GM12801 (cell line): Measurements from ENCODE around the gene ATP5F1D.

Experiments used
- TF ChIP-seq, protein P1 (sequence below): IDR thresholded peaks from one replicate; pipeline ENCODE4 v1.5.1; 2011; ENCODE audit warnings: control low read depth; ENCODE audit not compliant: insufficient read length; ENCODE audit errors: extremely low read depth

Gene ATP5F1D

GRCh38 chr19:1227304-1228054 is 14.1 kb upstream of the ATP5F1D start:
- TF ChIP-seq, protein P1, sequence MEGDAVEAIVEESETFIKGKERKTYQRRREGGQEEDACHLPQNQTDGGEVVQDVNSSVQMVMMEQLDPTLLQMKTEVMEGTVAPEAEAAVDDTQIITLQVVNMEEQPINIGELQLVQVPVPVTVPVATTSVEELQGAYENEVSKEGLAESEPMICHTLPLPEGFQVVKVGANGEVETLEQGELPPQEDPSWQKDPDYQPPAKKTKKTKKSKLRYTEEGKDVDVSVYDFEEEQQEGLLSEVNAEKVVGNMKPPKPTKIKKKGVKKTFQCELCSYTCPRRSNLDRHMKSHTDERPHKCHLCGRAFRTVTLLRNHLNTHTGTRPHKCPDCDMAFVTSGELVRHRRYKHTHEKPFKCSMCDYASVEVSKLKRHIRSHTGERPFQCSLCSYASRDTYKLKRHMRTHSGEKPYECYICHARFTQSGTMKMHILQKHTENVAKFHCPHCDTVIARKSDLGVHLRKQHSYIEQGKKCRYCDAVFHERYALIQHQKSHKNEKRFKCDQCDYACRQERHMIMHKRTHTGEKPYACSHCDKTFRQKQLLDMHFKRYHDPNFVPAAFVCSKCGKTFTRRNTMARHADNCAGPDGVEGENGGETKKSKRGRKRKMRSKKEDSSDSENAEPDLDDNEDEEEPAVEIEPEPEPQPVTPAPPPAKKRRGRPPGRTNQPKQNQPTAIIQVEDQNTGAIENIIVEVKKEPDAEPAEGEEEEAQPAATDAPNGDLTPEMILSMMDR: no peak

DNA sequence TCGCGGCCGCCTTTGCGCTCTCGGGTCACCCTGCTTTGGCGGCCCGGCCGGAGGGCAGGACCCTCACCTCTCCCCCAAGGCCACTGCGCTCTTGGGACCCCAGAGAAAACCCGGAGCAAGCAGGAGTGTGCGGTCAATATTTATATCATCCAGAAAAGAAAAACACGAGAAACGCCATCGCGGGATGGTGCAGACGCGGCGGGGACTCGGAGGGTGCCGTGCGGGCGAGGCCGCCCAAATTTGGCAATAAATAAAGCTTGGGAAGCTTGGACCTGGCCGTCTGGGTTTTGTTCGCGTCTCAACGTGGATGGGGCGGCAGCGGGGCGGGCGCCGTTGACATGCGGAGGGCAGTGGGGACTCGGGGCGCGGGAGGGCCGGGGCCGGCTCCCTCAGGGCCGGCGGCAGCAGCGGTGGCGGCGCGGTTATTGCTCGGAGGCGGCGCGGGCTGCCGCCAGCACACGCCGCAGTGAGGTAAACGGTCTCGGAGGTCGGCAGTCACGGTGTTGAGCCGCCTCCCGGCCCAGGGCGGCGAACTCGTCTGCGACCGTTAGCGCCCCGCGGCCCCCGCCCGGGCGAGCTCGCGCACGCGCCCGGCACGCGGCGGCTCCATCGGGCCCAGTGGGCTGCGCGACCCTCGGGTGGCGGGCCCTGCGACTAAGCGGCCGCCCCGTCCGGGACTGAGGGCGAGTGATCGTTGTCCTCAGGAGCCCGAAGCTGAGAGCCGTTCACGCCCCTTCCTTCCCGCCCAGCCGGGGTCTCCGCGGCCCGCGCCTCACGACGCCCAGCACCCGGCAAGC is 13.2 kb upstream of the ATP5F1D start:
- TF ChIP-seq, protein P1: no peak

DNA sequence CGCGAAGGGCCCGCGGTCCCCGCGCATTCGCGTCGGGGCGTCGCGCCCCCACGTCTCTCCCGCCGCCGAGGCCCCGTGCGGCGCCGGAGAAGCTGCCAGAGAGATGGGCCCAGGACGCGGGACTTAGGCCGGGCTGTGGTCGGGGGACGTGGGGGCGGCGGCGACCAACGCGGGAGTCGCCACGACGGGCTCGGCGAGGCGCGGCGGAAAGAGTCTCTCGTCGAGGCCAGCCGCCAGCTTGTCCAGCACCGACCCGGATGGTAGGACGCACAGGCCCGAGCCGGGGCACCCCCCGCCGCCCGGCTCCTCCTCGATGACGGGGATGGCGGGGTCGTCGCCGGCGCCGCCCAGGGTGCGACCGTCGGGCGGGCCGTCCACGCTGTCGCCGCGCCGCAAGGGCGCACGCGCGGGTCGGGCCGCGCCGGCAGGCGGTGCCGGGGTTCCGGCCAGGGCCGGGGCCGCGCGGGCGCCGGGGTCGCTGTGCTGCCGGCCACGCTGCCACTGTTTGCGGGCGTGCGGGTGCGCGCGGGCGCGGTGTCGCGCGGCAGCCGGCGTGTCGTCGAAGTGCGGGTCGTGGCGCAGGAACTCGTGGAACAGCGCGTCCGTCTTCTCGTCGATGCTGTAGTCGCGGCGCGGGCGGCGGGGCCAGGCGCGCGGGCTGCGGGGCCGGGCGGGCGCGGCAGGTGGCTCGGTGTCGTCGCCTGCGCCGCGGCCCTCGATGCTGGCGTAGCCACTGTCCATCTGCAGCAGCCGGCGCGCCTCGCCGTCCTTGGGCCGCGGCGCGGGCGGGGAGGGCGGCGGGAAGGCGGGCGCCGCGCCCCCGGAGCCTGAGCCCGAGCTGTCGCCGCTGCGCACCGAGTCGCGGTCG is 12.3 kb upstream of the ATP5F1D start:
- TF ChIP-seq, protein P1: no peak

DNA sequence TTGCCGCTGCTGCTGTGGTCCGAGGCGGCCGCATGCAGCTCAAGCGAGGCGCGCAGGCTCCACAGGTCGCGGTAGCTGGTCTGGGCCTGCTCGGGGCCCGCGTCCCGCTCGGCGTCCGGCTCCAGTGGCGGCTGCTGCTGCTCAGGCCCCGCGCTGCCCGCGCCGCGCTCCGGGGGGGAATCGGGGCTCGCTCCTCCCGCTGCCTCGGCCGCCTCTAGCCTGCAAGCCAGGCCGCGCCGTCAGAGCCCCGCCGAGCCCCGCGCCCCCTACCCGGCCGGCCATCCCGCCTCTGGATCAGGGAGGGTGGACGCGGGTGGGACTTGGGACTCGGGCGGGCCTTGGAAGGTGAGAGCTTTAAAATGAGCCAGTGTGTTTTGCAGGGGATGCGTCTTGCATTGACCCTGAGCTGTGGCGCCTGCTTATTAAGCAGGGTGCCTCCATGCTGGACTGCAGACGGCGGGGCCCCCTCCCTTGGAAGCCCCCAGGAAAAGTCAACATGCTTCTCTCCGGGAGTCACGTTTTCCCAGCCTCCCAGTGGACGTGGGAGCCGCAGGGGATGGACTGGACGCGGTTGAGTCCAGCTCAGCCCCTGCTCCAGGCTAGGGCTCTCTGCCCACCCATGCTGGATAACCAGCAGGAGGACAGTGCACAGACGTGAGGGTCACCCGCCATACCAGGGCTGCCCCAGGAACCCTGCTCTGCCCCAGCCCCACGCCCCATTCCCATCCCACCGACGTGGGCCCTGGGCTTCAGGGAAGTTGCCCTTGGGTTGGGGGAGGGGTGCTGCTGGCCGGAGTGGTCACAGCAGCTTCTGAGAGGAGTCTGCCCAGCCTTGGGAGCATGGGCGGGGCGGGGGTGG is 11.4 kb upstream of the ATP5F1D start:
- TF ChIP-seq, protein P1: no peak

DNA sequence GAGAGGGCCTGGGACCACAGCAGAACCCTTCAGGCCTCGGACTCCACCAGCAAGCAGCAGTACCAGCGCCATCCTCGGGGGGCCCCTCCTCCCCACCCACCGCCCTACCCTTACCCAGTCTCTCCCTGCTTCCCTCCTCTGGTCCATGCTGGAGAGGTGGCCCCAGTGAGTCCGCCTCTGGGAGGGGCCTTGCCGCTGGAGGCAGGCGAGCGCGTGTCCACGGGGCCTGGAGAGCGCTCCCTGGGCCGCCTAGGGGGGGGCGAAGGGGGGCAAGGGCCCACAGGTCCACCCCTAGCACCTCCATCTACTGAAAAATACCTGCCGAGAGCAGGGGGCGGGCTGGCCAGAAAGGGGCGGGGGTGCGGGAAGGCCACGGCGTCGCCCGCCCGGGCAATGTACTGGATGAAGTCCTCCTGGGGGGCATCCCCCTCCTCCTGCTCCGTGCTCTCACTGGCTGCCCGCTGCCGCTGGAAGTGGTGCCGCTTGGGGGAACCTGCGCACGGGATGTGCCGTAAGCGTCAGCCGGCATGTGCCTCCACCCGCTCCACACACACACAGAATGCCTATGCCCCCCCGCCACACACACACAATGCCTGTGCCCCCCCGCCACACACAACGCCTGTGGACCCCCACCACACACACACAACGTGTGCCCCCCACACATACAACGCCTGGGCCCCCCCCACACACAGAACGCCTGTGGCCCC is 10.6 kb upstream of the ATP5F1D start:
- TF ChIP-seq, protein P1: no peak

DNA sequence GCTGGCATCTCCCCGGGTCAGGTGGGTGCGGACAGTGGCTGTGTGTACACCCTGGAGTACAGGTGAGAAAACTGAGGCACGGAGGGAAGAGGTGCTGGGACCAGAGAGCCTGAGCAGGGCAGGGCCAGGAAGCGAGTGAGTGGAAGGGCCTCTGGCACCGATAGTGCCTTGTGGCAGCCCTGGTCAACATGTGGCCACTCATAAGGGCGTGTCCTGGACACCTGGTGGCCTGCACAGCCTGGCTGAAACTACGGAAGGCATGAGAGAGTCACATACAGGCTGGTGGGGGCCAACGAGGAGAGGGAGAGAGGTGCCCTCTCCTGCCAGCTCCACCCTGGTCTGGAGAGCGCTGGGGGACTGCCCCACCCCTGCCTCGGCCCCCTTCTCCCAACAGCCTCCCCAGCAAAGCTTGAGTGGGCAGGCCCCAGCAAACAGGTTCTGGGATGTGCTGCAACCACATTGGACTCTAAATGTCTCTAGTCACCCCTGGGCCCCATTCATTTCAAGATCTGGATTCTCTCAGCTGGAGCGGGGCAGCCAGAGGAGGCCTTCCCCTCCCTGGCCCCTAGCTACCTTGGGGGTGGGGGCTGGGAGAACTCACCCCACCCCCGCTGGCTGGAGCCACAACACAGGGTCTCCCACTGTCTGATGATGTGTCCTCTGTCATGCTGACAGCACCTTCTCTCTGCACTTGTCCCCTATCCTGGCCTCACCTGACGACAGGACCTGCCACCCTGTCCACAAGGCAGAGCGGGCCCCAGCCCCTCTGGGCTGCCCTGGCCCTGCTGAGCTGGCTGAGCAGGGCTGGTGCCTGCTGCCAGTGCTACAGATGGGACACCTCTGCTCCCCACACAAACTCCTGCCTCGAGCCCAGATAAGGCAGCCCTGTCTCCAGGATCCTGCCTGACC is 9.6 kb upstream of the ATP5F1D start:
- TF ChIP-seq, protein P1: no peak
